ENCODE data around the gene PBLD. TPM values are rescaled to one million over a fixed set of nuclear protein-coding genes. Genes with fewer than 3 reads are reported as not detected.
A peak's percentile ranks its signal among the peaks of the same experiment; 100 is the strongest.

PBLD gene
- total RNA-seq = 10 to 100 TPM in 1 of 2 donors, 1 to 10 TPM in 1; 4.8 to 12.5 TPM
- 1 to 10 TPM; 1.2 to 1.4 TPM for polyA plus RNA-seq
- long read RNA-seq, donor 1, partial matches to known transcripts = 210 of 265 reads
- long read RNA-seq, donor 1, other reads (novel, unspliced or antisense) = 55 of 265 reads
- long read RNA-seq, donor 2 = 0 reads
- long read RNA-seq, donor 3, partial matches to known transcripts = 0 of 2 reads
- long read RNA-seq, donor 3, other reads (novel, unspliced or antisense) = 0 of 2 reads
- long read RNA-seq, donor 4, partial matches to known transcripts = 94 of 108 reads
- long read RNA-seq, donor 4, other reads (novel, unspliced or antisense) = 14 of 108 reads
- long read RNA-seq, donor 5, partial matches to known transcripts = 301 of 359 reads
- long read RNA-seq, donor 5, other reads (novel, unspliced or antisense) = 56 of 359 reads

DNA sequence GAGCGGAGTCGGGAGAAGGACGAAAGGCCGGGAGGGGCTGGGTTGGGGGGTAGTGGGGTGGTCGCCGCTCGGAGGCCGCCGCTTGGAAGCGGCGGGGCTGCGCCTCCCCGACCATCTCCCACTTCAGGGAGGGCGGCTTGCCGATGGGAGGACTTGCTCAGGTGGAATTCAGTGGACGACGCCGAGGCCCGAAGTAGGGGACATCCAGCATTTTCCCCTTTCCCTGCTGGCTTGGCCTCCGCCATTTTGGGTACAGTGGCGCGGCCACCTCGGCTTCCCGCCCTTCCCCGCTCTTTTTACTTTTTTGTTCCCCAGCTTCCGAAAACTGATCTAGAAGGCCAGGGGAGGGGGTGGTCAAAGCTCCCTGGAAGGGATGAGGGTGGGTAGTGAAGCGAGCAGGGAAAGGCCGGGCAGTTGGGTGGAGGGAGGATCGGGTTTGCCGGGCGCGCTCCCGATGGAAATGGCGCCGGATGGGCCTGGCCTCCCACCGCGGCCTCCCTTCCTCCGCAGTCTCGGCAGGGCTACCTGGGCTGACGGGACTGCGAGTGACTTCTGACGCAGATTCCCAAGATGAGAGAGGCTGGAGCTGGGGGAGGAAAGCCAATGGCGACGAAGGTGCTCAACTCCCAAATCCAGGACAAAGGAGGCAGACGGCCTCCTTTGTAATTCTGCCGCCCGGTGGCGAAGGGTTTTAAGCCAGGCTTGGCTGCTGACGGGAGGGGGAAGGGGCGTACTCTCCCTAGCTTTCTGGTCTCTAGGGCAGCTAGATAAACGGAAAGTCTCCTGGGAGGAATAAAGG lies at the start of gene PBLD:
PBLD (minus strand) TSS at position 670 of the 799 bp plus-strand sequence. CDS start 26,084 bp downstream, outside the sequence.
- peak within 1 kb of the TSS; percentile 68 for H3K4me3 ChIP-seq
- peak; percentile 87 to 93 (median 92) for DNase-seq
- H3K27me3 ChIP-seq (ENCODE audit: control insufficient read depth in 3 of 3, insufficient read depth in 3 of 3, low read length in 2 of 3) = no peaks in the 10 kb centered on the region
- 0% methylated on average over 47 to 51 of the region's 51 CpGs for WGBS, 2 donors
- TF ChIP-seq CTCF (IDR thresholded peaks at IDR 0.05; ENCODE audit: control extremely low read depth, extremely low read depth) = peak; percentile 17
- ATAC-seq (ENCODE audit: insufficient read depth, low FRiP score) = peak; percentile 28
- H3K27ac ChIP-seq (ENCODE audit: low read depth in 1 of 2, low read length in 1 of 2) = peak within 1 kb of the TSS; percentile 93
- no peaks in the 10 kb centered on the region for H3K36me3 ChIP-seq (ENCODE audit: control insufficient read depth in 4 of 4, insufficient read depth in 4 of 4, low read length in 4 of 4)
- H3K9ac ChIP-seq (ENCODE audit: insufficient read depth in 1 of 2, low read length in 2 of 2) = peak within 1 kb of the TSS; percentile 99
- peaks cover 5 to 56% (median 15%) of the 10 kb centered on the region in 5 donors for H3K4me1 ChIP-seq (ENCODE audit: control insufficient read depth in 5 of 5, insufficient read depth in 5 of 5, low read length in 5 of 5)
- H3K9me3 ChIP-seq (ENCODE audit: control insufficient read depth in 4 of 4, insufficient read depth in 3 of 4, low read length in 3 of 4) = no peaks in the 10 kb centered on the region

DNA sequence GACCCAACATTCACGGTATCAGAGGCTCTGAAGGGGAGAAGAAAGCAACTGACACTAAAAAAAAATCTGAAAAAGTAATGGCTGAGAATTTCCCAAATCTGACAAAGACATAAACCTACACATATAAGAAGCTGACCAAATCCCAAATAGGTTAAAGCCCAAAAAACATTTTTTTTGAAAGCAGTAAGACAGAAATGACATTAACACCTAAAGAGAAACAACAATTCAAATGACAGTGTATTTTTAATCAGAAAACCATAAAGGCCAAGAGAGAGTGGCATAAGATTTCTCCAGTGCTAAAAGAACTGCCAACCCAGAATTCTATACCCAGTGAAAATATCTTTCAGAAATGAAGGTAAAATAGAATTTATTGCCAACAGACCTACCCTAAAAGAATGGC lies 38.9 kb upstream of the PBLD start:
- Histone ChIP-seq H3K36me3 (ENCODE audit: control insufficient read depth in 4 of 4, insufficient read depth in 4 of 4, low read length in 4 of 4) (peaks cover 11 to 39% (median 23%) of the 10 kb centered on the region in 4 donors), H3K9ac (ENCODE audit: insufficient read depth in 1 of 2, low read length in 2 of 2) (no peak overlapping the region), H3K27ac (ENCODE audit: low read depth in 1 of 2, low read length in 1 of 2) (no peak overlapping the region), H3K27me3 (ENCODE audit: control insufficient read depth in 3 of 3, insufficient read depth in 3 of 3, low read length in 2 of 3) (no peaks in the 10 kb centered on the region), H3K4me3 (no peak overlapping the region), H3K4me1 (ENCODE audit: control insufficient read depth in 5 of 5, insufficient read depth in 5 of 5, low read length in 5 of 5) (no peaks in the 10 kb centered on the region), H3K9me3 (ENCODE audit: control insufficient read depth in 4 of 4, insufficient read depth in 3 of 4, low read length in 3 of 4) (peaks cover 3 to 12% (median 6%) of the 10 kb centered on the region in 4 donors)
- no peak for ATAC-seq (ENCODE audit: insufficient read depth, low FRiP score)
- DNase-seq = no peak
- no peak for TF ChIP-seq CTCF (IDR thresholded peaks at IDR 0.05; ENCODE audit: control extremely low read depth, extremely low read depth)
- 96 to 100% methylated on average over 1 of the region's 1 CpG for WGBS, 2 donors

DNA sequence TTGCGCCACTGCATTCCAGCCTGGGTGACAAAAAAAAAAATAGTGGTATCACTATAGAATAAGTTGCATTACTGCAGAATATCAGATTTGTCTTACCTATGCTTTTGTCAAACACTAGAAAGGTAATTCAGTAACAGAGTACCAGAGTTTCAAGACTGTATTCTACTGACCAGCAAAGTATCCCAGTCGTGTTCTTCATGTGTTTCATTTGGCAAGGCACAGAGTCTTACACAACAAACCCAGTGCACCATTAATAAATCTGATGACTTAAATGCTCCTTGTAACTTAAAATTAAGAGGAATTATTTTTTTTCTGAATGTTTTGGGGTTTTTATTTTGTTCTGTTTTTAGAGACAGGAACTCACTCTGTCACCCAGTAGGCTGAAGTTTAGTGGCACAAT lies 34.4 kb upstream of the PBLD start:
- Histone ChIP-seq H3K4me3 (no peak overlapping the region), H3K4me1 (ENCODE audit: control insufficient read depth in 5 of 5, insufficient read depth in 5 of 5, low read length in 5 of 5) (no peaks in the 10 kb centered on the region), H3K9me3 (ENCODE audit: control insufficient read depth in 4 of 4, insufficient read depth in 3 of 4, low read length in 3 of 4) (peaks cover 0 to 6% (median 2%) of the 10 kb centered on the region in 4 donors), H3K9ac (ENCODE audit: insufficient read depth in 1 of 2, low read length in 2 of 2) (no peak overlapping the region), H3K27ac (ENCODE audit: low read depth in 1 of 2, low read length in 1 of 2) (no peak overlapping the region), H3K27me3 (ENCODE audit: control insufficient read depth in 3 of 3, insufficient read depth in 3 of 3, low read length in 2 of 3) (no peaks in the 10 kb centered on the region), H3K36me3 (ENCODE audit: control insufficient read depth in 4 of 4, insufficient read depth in 4 of 4, low read length in 4 of 4) (peaks cover 9 to 31% (median 14%) of the 10 kb centered on the region in 4 donors)
- no peak for TF ChIP-seq CTCF (IDR thresholded peaks at IDR 0.05; ENCODE audit: control extremely low read depth, extremely low read depth)
- DNase-seq (peak in 1 of 3 donors; percentile 6), ATAC-seq (ENCODE audit: insufficient read depth, low FRiP score) (no peak)
- WGBS, 2 donors = 80 to 83% methylated on average over 2 of the region's 2 CpGs

All from lung (tissue), 16 donors.